Measurements from ENCODE around the gene IFT25.

Gene IFT25

GRCh38 chr1:53947172-53947907 is 1.8 kb upstream of the IFT25 start:
- TF ChIP-seq GATA1 (IDR thresholded peaks at IDR 0.05; ENCODE audit: low read depth, low read length) (no peak), POLR2A (IDR thresholded peaks at IDR 0.05; ENCODE audit: low read length) (no peak)
- no peak for DNase-seq

GRCh38 chr1:53946252-53947171 is 1.0 kb upstream of the IFT25 start, which contains the start of gene LRRC42:
Gene LRRC42 (plus strand): TSS chr1:53946350. CDS start chr1:53952000, 5,650 bp downstream.
- DNase-seq: peak; percentile 94 to 97
- TF ChIP-seq GATA1 (IDR thresholded peaks at IDR 0.05; ENCODE audit: low read depth, low read length) (no peak), POLR2A (IDR thresholded peaks at IDR 0.05; ENCODE audit: low read length) (no peak)

- TF ChIP-seq GATA1 (IDR thresholded peaks at IDR 0.05; ENCODE audit: low read depth, low read length) (no peak), POLR2A (IDR thresholded peaks at IDR 0.05; ENCODE audit: low read length) (no peak)
- DNase-seq: no peak
These were observed 391 bp downstream of the IFT25 start for GRCh38 chr1:53945183-53945432.

GRCh38 chr1:53944469-53945182 is 873 bp downstream of the IFT25 start:
- no peak for DNase-seq

GRCh38 chr1:53943490-53944043 is 1.9 kb downstream of the IFT25 start:
- DNase-seq: no peak
- TF ChIP-seq GATA1 (IDR thresholded peaks at IDR 0.05; ENCODE audit: low read depth, low read length): no peak
- TF ChIP-seq POLR2A (IDR thresholded peaks at IDR 0.05; ENCODE audit: low read length): no peak

More at GRCh38 chr1:53944469-53945182, 873 bp downstream of the IFT25 start:
- TF ChIP-seq POLR2A (IDR thresholded peaks at IDR 0.05; ENCODE audit: low read length) (no peak), GATA1 (IDR thresholded peaks at IDR 0.05; ENCODE audit: low read depth, low read length) (no peak)

- no peak for DNase-seq
- TF ChIP-seq GATA1 (IDR thresholded peaks at IDR 0.05; ENCODE audit: low read depth, low read length) (no peak), POLR2A (IDR thresholded peaks at IDR 0.05; ENCODE audit: low read length) (no peak)
These were observed 2.4 kb downstream of the IFT25 start for GRCh38 chr1:53943090-53943489.

- TF ChIP-seq GATA1 (IDR thresholded peaks at IDR 0.05; ENCODE audit: low read depth, low read length) (no peak), POLR2A (IDR thresholded peaks at IDR 0.05; ENCODE audit: low read length) (no peak)
- DNase-seq: peak; percentile 43 to 64
These were observed 3.2 kb downstream of the IFT25 start for GRCh38 chr1:53942127-53942957.

GRCh38 chr1:53938136-53938830 is 7.2 kb downstream of the IFT25 start:
- no peak for TF ChIP-seq GATA1 (IDR thresholded peaks at IDR 0.05; ENCODE audit: low read depth, low read length)
- TF ChIP-seq POLR2A (IDR thresholded peaks at IDR 0.05; ENCODE audit: low read length): no peak
- DNase-seq: no peak

- no peak for TF ChIP-seq POLR2A (IDR thresholded peaks at IDR 0.05; ENCODE audit: low read length)
- no peak for TF ChIP-seq GATA1 (IDR thresholded peaks at IDR 0.05; ENCODE audit: low read depth, low read length)
- DNase-seq: no peak
These were observed 9.1 kb downstream of the IFT25 start for GRCh38 chr1:53936430-53936829.

GRCh38 chr1:53934170-53934765 is 11.2 kb downstream of the IFT25 start:
- TF ChIP-seq GATA1 (IDR thresholded peaks at IDR 0.05; ENCODE audit: low read depth, low read length): no peak
- TF ChIP-seq POLR2A (IDR thresholded peaks at IDR 0.05; ENCODE audit: low read length): no peak
- peak; percentile 11 to 17 for DNase-seq

GRCh38 chr1:53931523-53931922 is 14.0 kb downstream of the IFT25 start:
- DNase-seq: no peak
- no peak for TF ChIP-seq POLR2A (IDR thresholded peaks at IDR 0.05; ENCODE audit: low read length)
- TF ChIP-seq GATA1 (IDR thresholded peaks at IDR 0.05; ENCODE audit: low read depth, low read length): no peak

GRCh38 chr1:53930932-53931331 is 14.6 kb downstream of the IFT25 start:
- TF ChIP-seq GATA1 (IDR thresholded peaks at IDR 0.05; ENCODE audit: low read depth, low read length) (no peak), POLR2A (IDR thresholded peaks at IDR 0.05; ENCODE audit: low read length) (no peak)
- DNase-seq: no peak
